ENCODE results near the gene APLP1.

GRCh38 chr19:35844482-35845214 is 23.7 kb upstream of the APLP1 start:
- TF ChIP-seq ZNF671 (CRISPR knock-in tag; IDR thresholded peaks at IDR 0.05) (no peak), CTCF (IDR thresholded peaks at IDR 0.05) (no peak), NFYB (CRISPR knock-in tag; conservative IDR thresholded peaks at IDR 0.05; ENCODE audit: low read depth) (no peak), NR3C1 (CRISPR knock-in tag; conservative IDR thresholded peaks at IDR 0.05; ENCODE audit: low read depth) (no peak), ETV6 (CRISPR knock-in tag; IDR thresholded peaks at IDR 0.05) (no peak), E2F1 (CRISPR knock-in tag; IDR thresholded peaks at IDR 0.05) (no peak)

All from WTC11 (cell line).